GM12801 (cell line): ENCODE measurements around the gene VAC14.

Experiments
- TF ChIP-seq, protein P1 (sequence below): IDR thresholded peaks from one replicate; pipeline ENCODE4 v1.5.1; 2011; ENCODE audit warnings: control low read depth; ENCODE audit not compliant: insufficient read length; ENCODE audit errors: extremely low read depth

The VAC14 gene

DNA sequence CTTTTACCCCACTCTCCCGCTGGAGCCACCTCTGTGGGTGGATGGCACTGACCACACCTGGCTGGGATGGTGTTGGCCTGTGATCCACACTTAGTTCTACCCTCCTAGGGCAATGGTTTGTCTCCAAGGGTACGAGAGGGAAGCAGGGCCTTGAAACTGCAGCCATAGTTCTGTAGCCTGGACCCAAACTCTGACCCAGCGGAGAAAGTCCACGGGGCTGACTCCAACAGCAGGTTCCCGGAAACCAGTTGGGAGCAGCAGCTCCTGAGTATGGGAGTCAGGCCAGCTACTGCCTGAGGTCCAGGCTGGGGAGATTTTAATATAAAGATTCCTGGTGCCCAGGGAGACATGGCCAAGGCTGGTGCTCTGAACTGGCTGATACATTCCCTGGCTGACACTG is 91.5 kb downstream of the VAC14 start:
- TF ChIP-seq, protein P1, sequence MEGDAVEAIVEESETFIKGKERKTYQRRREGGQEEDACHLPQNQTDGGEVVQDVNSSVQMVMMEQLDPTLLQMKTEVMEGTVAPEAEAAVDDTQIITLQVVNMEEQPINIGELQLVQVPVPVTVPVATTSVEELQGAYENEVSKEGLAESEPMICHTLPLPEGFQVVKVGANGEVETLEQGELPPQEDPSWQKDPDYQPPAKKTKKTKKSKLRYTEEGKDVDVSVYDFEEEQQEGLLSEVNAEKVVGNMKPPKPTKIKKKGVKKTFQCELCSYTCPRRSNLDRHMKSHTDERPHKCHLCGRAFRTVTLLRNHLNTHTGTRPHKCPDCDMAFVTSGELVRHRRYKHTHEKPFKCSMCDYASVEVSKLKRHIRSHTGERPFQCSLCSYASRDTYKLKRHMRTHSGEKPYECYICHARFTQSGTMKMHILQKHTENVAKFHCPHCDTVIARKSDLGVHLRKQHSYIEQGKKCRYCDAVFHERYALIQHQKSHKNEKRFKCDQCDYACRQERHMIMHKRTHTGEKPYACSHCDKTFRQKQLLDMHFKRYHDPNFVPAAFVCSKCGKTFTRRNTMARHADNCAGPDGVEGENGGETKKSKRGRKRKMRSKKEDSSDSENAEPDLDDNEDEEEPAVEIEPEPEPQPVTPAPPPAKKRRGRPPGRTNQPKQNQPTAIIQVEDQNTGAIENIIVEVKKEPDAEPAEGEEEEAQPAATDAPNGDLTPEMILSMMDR: no peak

DNA sequence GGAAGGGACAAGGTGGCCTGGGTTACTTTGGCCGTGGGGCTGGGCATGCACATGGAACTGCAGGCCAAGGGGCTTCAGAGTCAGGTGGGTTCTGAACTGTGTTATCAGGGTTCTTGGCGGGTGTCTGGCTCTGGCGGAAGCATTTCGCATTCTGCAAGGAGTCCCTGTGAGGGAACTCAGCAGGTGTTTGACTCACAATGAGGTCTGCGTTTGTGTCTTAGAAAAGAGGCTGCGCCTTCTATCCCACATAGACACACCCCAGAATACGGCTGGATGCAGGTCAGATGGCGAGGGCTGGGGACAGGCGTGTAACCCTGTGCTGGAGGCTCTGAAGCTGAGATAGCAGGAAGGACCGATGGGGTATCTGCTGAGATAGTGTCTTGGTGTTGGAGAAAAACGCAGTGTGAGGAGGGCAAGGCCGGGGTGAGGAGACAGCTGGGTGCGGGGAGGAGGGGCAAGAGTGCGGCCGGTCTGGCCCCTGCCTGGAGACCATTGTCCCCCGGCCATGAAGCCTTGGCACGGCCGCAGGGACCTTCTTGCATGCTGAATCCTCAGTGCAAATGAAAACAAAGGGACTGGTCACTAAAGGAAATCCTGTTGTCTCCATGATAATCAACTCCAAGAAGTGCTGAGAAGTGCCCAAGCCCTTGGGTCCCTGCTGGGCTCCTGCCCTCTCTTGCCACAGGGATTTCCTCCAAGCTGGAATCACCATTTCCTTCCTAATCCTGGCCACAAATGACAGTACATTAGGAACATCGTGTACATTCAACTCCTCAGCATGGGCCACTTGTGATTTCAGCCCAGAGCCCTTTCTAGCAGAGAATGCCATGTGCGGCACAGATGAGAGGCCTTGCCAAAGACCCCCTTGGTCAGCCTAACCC is 92.4 kb downstream of the VAC14 start:
- TF ChIP-seq, protein P1: no peak

DNA sequence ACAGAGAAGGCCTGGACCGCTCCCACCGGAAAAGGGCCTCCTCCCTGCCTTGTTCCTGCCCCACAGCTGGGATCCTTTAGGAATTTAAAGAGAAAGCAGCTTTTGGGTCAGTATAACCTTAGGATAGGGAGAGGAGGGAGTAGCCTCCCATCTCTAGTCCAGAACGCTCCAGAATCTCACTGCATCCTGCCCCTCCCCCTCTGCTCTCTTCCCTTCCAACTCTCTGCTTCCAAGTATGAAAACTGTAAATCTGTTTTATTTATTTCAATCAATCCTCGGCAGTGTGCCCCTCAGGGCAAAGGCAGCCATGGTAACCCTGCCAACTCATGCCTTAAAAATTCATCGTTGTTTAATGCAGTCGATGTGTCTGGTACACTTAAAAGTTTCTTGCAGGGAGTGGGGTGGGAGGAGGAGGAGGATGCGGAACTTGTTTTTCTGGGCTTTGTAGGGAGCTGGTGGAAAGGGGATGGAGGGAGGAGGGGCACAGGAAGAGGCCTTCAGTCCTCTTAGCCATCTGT is 94.0 kb downstream of the VAC14 start:
- TF ChIP-seq, protein P1: no peak

DNA sequence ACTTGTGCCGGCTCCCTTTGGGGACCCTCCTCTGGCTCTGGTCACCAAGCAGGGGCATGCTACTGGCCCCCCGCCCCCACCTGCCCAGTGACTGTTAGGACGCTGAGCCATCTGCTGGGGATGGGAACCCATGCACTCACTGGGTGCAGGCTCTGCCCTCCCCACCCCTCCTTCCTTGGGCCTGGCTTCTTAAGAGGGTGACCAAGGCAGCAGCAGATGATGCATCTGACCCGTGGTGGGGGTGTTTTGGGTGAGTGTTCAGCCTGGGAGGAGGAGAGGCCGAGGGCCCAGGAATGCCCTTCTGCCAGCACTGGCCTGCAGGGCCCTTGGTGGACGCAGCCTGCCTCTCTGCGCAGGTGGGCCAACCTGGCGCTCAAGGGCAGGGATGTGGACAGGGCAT is 95.9 kb downstream of the VAC14 start:
- TF ChIP-seq, protein P1: no peak

DNA sequence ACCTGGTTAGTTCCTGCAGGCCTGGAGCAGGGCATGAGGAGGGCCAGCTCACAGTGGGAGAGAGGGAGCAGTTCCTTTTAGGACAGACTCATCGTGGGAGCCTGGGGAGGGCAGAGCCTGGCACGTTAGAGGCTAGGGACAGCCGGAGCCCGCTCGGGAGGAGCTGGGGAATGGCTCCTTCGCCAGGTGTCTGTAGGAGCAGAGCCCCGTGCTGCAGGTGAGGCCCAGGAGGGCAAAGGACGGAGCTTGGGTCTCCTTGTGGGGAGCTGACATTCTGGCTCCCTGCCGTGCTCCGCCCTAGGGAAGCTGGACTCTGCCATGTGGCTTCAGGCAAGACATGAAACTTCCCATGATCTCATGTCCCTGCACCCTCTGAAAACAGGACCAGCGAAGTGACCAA is 96.4 kb downstream of the VAC14 start:
- TF ChIP-seq, protein P1: no peak

DNA sequence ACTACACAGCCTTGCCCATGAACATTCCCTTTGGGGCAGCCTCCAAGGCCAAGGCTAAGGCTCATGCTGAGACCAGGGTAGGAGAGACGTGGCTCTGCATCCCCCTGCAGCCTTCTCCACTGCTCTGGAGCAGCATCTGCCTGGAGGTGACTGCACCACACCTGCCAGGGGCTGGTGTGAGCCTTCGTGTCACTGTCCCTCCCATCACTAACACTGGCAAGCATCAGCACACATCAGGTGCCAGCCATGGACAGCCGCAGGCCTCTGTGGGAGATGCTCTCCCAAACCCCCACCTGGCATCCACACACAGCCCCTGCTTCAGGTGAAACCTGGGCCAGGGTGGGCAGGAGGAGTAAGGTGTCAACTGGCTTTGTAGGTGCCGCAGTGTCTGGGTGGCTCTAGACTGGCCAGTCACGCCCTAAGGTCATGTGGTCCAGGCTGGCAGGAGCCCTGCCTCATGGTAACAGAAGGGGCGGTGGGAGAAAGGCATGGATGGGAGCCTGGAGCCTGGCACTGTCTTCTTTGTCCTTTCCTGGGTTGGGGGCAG is 97.0 kb downstream of the VAC14 start:
- TF ChIP-seq, protein P1: no peak

DNA sequence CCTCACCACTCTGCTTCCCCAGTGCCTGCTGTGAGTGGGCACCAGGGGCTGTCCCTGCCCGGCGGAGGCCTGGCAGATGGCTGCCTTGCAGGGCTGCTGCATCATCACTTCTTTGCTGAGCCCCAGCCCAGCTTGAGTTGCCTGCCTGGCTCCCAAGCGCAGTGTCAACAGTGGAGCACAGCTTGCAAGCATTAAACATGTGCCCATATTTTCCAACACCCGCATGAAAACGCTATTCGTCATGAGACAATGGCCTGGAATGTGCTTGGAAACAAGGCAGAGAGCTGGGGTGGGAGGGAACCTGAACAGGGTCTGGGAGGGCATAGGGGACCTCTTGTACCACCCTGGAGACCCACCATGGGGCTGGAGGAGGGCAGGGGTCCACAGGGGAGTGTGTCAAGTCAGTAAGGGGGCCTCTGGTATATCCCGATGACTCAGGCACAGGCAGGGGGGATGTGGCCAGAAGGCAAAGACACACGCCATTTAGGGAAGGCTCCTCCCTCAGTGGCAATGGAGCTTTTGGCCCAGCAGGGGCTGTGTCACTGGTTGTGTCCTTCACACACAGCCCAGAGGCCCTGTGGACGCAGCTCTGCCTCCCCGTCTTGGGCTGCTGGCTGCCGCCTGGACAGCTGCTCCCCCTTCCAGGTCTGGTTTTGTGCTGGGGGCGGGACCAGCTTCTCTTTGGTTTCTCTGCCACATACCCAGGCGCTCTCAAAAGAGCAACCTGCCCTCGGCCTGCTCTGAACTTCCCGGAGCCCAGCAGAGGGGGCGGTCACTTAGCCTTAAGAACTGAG is 97.7 kb downstream of the VAC14 start:
- TF ChIP-seq, protein P1: no peak
